Uterine smooth muscle cell (primary cell): ENCODE results near the gene CCDC24. TPM values are rescaled to one million over a fixed set of nuclear protein-coding genes. Genes with fewer than 3 reads are reported as not detected.

Source experiments
- total RNA-seq: library from RNA; depleted of rRNA; stranded (reverse); fragments of >200 nt; gene quantifications from 2 replicates; pipeline ENCODE4 v1.2.3, GENCODE V29; 2014

Gene CCDC24
- 2.2 and 5.9 TPM in 2 replicates for total RNA-seq

DNA sequence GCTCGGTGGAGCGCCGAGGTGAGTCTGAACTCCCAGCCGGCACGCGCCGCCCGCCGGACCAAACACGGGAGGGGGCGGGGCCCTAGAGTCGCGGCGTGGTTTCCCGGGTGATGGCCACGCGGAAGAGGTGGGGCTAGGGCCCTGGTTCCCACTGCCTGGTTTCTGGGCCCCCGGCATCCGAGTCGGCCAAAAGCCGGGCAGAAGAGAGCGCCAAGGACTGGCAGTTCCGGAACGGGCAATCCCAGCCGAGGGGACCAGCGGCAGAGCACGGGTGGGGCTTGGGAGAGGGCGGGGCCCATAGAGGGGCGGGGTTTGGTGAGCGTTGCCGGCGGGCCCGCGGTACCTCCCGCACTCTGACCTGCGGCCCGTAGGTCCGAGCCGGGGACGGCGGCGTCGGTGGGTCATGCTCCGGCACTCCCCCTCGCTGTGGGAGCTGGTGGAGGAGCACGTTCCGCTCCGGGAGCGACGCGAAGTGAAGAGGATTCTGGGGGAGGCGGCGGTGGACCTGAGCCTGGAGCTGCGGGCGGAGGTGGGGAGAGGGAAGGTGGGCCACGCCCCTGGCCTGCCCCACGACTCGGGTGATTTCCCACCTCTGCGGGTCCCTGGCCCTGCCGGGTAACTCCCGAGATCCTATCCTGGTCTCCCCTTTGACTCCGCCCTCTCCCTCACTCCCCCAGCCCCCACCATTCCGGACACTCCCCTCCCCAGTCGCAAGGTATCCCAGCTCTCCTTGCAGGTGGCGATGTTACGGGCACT is at the start of gene CCDC24:
Gene CCDC24 (plus strand): TSS at position 124 of the 756 bp plus-strand sequence. CDS start 280 bp downstream, at position 404.

GRCh38 chr1:43946236-43947060 is 45.0 kb upstream of the CCDC24 start, which contains the start of gene IPO13:
IPO13 (plus strand) TSS chr1:43946950; CDS start chr1:43947601, 651 bp downstream.

GRCh38 chr1:43969746-43970466 is 21.5 kb upstream of the CCDC24 start, which contains the start of gene DPH2:
DPH2 (plus strand) TSS chr1:43970010; CDS start chr1:43970176, 166 bp downstream.

GRCh38 chr1:43974443-43975248 is 16.8 kb upstream of the CCDC24 start, which contains the start of gene ATP6V0B:
ATP6V0B (plus strand) TSS chr1:43974960; CDS start chr1:43975041, 81 bp downstream.

DNA sequence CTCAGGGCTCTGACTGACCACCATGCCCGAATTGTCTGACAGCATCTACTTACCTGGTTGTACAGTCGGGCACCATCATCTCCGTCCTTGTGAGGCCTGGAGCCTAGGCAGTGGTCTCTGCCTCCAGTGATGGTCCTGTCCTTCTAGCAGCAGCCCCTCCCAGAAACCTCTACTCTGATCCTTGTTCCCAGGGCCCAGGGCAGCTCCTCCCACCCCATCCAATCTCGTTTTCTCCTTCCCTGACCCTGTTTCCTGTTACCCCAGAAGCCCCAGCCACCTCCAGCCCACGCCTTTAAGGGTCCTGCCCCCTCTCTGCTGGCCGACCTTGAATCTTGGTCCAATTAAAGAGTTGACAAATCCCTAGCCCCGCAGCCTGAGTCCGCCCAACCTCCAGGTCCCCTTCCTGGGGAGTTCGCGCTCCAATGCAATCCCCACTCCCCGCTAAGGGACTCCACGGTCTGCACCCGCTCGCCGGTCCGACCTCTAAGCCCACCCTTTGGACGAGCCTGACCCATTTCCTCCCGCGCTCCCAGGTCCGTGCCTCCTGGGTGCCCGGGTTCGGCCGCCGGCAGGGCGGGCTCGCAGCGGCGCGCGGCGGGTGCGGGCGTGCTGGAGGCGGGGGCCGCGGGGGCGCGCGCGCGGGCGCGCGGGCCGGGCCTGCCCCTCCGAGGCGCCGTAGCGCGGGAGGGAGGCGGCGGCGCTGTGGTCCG is 12.7 kb upstream of the CCDC24 start, which contains the start of gene B4GALT2:
Gene B4GALT2 (plus strand): TSS at position 660 of the 710 bp plus-strand sequence. CDS start 1,951 bp downstream, outside the sequence.

GRCh38 chr1:44031252-44032169 is 40.1 kb downstream of the CCDC24 start, which contains the start of gene SLC6A9:
SLC6A9 (minus strand) TSS chr1:44031462; CDS start chr1:44024277, 7,185 bp downstream.

Other genes with a start within 250 kb of the CCDC24 start
- gene ARTN, start 57.8 kb upstream of the CCDC24 start, total RNA-seq = 0.50 TPM in 1 of 2 replicates, not detected in the other
- gene IPO13, start 44.6 kb upstream of the CCDC24 start, total RNA-seq = 16.5 and 17.2 TPM in 2 replicates
- gene DPH2, start 21.6 kb upstream of the CCDC24 start, total RNA-seq = 11.4 and 14.3 TPM in 2 replicates
- 104 and 109 TPM in 2 replicates for gene ATP6V0B, start 16.6 kb upstream of the CCDC24 start, total RNA-seq
- gene B4GALT2, start 12.4 kb upstream of the CCDC24 start, total RNA-seq = 71.7 and 89.0 TPM in 2 replicates
- 2.3 and 7.6 TPM in 2 replicates for gene SLC6A9, start 39.9 kb downstream of the CCDC24 start, total RNA-seq
- under 0.01 TPM in 2 replicates for gene KLF17, start 127.2 kb downstream of the CCDC24 start, total RNA-seq
- gene KLF18, start 150.0 kb downstream of the CCDC24 start, total RNA-seq = not detected in 2 replicates
- gene DMAP1, start 221.9 kb downstream of the CCDC24 start, total RNA-seq = 22.0 and 25.3 TPM in 2 replicates